ENCODE results near the gene CTNND1.
A peak's percentile ranks its signal among the peaks of the same experiment; 100 is the strongest.

CTNND1 gene

GRCh38 chr11:57741132-57742086 lies 20.2 kb upstream of the CTNND1 start, which contains the start of gene SELENOH (continued):
- TF ChIP-seq ZNF280D (tag by site-specific recombination; IDR thresholded peaks at IDR 0.05) (no peak), ZNF335 (tag by site-specific recombination; conservative IDR thresholded peaks at IDR 0.05) (peak; percentile 69), ELK4 (IDR thresholded peaks at IDR 0.05; ENCODE audit: borderline replicate concordance, low read depth, low read length) (no peak; the same call in 1 of the 2 replicates), KLF9 (tag by site-specific recombination; IDR thresholded peaks at IDR 0.05; ENCODE audit: low read depth) (peak; percentile 84), KLF7 (tag by site-specific recombination; IDR thresholded peaks at IDR 0.05; ENCODE audit: borderline replicate concordance) (peak; percentile 68; the same call in 1 of the 2 replicates), SCRT1 (tag by site-specific recombination; IDR thresholded peaks at IDR 0.05; ENCODE audit: borderline replicate concordance) (0 out of 2 replicates have a peak, but pooled peaks have one; percentile 27), ZNF571 (tag by site-specific recombination; IDR thresholded peaks at IDR 0.05) (no peak), SCRT2 (tag by site-specific recombination; IDR thresholded peaks at IDR 0.05) (peak; percentile 57), ZSCAN30 (tag by site-specific recombination; IDR thresholded peaks at IDR 0.05) (peak; percentile 97), REST (tag by site-specific recombination; IDR thresholded peaks at IDR 0.05) (peak; percentile 59; the same call in 1 of the 2 replicates), ZNF747 (tag by site-specific recombination; IDR thresholded peaks at IDR 0.05) (no peak), ZNF175 (tag by site-specific recombination; IDR thresholded peaks at IDR 0.05) (no peak), ZNF133 (tag by site-specific recombination; IDR thresholded peaks at IDR 0.05) (no peak), ZNF2 (tag by site-specific recombination; IDR thresholded peaks at IDR 0.05) (peak; percentile 96), REPIN1 (tag by site-specific recombination; IDR thresholded peaks at IDR 0.05; ENCODE audit: low read depth) (peak; percentile 91; the same call in 1 of the 2 replicates), ZNF157 (tag by site-specific recombination; IDR thresholded peaks at IDR 0.05) (no peak), ZNF549 (tag by site-specific recombination; IDR thresholded peaks at IDR 0.05) (no peak), ZNF112 (tag by site-specific recombination; IDR thresholded peaks at IDR 0.05) (no peak), ZFHX2 (tag by site-specific recombination; conservative IDR thresholded peaks at IDR 0.05) (peak; percentile 85), ZNF596 (tag by site-specific recombination; IDR thresholded peaks at IDR 0.05) (no peak), BCL11A (tag by site-specific recombination; IDR thresholded peaks at IDR 0.05; ENCODE audit: low read depth) (no peak)
- TF ChIP-seq, protein P1, sequence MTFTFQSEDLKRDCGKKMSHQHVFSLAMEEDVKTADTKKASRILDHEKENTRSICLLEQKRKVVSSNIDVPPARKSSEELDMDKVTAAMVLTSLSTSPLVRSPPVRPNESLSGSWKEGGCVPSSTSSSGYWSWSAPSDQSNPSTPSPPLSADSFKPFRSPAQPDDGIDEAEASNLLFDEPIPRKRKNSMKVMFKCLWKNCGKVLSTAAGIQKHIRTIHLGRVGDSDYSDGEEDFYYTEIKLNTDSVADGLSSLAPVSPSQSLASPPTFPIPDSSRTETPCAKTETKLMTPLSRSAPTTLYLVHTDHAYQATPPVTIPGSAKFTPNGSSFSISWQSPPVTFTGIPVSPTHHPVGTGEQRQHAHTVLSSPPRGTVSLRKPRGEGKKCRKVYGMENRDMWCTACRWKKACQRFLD (tag by site-specific recombination; IDR thresholded peaks at IDR 0.05), result no peak
- TF ChIP-seq, protein P2, sequence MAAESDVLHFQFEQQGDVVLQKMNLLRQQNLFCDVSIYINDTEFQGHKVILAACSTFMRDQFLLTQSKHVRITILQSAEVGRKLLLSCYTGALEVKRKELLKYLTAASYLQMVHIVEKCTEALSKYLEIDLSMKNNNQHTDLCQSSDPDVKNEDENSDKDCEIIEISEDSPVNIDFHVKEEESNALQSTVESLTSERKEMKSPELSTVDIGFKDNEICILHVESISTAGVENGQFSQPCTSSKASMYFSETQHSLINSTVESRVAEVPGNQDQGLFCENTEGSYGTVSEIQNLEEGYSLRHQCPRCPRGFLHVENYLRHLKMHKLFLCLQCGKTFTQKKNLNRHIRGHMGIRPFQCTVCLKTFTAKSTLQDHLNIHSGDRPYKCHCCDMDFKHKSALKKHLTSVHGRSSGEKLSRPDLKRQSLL (tag by site-specific recombination; IDR thresholded peaks at IDR 0.05), result no peak
- TF ChIP-seq, protein P3, sequence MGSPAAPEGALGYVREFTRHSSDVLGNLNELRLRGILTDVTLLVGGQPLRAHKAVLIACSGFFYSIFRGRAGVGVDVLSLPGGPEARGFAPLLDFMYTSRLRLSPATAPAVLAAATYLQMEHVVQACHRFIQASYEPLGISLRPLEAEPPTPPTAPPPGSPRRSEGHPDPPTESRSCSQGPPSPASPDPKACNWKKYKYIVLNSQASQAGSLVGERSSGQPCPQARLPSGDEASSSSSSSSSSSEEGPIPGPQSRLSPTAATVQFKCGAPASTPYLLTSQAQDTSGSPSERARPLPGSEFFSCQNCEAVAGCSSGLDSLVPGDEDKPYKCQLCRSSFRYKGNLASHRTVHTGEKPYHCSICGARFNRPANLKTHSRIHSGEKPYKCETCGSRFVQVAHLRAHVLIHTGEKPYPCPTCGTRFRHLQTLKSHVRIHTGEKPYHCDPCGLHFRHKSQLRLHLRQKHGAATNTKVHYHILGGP (tag by site-specific recombination; IDR thresholded peaks at IDR 0.05), result no peak
- TF ChIP-seq, protein P4, sequence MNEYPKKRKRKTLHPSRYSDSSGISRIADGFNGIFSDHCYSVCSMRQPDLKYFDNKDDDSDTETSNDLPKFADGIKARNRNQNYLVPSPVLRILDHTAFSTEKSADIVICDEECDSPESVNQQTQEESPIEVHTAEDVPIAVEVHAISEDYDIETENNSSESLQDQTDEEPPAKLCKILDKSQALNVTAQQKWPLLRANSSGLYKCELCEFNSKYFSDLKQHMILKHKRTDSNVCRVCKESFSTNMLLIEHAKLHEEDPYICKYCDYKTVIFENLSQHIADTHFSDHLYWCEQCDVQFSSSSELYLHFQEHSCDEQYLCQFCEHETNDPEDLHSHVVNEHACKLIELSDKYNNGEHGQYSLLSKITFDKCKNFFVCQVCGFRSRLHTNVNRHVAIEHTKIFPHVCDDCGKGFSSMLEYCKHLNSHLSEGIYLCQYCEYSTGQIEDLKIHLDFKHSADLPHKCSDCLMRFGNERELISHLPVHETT (tag by site-specific recombination; IDR thresholded peaks at IDR 0.05), result peak; percentile 96
